Posterior cingulate gyrus (tissue), 11 donors: ENCODE measurements around the gene HOXD11.

ENCODE experiments used
- DNase-seq, 10 donors: peaks; one replicate each; pipeline versions ENCODE4 v3.0.0 to v3.0.0-alpha.2; 2020 to 2021; ENCODE audit warnings: mixed read lengths in 3 of 10
- intact Hi-C: fragments of 100-400 bp; cut with DNase I; formaldehyde crosslinking; loops from one replicate; pipeline ENCODE4 v1.15.1; 2023

The HOXD11 gene

DNA sequence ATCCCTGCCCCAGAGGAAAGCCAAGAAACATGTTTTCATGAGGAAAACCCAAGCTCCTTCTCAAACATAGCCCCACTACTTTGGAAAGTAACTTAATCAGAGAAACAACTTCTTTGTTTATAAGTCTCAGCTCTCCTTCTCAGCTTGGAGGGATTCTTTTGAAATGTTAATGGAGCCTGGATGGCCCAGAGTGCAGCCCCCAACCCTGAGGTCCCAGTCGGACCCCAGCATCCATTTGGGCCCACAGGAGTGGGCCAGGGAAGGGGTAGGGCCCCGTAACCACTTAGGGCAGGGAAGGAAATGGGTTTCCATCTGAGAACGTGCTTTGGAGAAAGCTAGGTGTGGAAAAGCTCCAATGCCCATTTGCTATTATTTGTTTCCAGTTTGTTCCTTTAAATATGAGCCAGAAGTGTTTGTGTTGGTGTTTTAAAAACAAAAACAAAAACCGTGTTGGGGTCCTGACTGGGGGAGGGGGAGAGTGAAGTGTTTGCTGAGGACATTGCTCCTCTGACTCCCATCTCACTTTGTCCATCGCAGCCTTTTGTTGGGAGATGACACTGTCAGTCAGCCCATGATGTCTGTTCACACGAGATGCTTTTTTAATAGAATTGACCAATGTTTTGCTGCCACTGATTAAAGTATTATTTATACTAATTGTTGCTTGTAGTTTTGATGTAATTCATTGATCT, 48.4 kb downstream of the HOXD11 start:
- intact Hi-C loops: no loop called here
- DNase-seq: no peak

DNA sequence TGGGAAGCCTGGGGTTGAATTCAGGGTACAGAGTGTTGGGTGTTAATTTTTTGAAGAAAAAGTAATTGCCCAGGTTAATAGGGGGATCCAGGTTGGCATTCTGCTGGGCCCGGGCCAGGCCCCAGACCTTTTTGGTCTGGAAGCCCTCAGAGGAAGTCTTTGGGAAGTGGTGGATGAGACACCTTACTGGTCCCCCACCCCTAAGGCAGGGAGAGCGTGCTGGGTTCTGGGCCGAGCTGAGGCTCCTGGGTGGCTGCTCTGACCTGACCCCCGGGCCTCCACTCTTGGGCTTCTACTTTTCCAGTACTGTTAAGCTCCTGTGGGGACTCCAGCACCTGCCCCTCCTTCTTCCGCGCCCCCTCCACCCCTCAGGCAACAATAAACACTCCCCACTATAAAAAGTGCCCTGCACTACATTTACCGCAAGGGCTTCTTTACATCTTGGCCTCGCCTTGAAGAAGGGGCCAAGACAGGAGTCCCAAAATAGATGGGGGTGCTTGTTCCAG, 49.3 kb downstream of the HOXD11 start:
- intact Hi-C loops: no loop called here
- DNase-seq: peak in 1 of 10 donors; percentile 52

DNA sequence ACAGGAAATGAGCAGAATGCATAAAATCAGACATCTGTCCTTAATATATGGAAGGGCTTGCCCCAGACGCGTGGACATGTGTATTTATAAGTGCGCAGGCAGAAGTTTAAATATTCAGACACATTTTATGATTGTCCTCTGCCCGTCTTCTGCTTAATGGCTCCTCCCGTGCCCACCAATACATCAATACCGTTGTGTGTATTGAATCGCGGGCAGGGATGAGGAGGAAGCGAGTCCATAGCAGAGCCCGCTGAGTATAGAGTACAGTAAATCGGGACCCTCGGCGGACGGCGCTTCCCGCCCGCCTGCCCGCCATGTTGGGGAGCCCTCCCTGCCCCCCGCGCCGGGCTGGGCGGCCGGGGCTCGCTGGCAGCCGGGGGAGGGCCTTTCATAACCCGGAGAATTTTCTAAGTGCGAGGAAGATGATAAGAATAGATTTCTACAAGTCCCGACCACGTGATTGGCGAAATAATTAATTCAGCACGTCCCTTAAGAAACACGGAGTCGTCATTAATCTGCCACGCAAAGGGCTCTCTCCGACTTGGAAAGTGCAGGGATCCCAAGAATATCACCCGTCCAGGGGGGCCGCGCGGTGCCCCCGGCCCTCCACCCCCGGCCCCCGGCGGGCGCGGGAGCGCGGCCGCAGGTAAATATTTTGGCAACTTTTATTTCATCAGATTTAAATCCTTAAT, 49.9 kb downstream of the HOXD11 start, which contains the start of gene HOXD3:
Gene HOXD3, plus strand, starts transcription at position 501 of the 692 bp plus-strand sequence. CDS start 11,808 bp downstream, outside the sequence.
- intact Hi-C loops: no loop called here

DNA sequence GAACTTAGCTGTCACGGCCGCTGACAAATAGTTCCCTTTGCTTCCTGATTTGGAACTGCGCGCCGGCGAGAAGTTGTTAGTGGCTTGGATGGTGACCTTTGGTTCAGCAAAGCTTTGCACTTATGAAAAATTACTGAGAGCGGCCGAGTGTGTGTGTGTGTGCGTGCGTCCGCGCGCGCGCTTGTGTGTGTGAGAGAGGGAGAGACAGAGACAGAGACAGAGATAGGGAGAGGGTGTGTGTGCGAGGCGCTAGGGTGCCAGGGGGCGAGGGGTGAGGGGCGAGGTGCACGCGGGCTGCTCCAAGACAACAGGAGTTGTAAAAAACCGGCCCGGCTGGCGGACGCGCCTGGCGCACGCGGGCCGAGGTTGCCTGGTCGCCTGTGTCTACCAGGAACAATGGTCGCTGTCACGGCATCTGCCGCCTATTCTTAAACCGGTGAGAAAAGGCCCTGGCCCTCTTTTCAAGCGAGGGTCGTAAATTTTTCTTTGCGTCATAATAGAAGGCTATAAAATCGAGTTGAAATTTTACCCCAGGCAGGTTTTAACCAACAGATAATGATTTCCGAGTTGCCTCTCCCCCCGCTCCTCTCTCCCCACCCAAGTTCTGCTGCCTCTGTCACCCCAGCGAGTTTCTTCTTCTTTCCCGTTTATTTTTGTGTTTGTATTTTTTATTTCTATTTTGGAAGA, 50.6 kb downstream of the HOXD11 start:
- peak in 1 of 10 donors; percentile 78 for DNase-seq
- intact Hi-C loops: no loop called here

More for the DNA sequence above, 49.9 kb downstream of the HOXD11 start, which contains the start of gene HOXD3:
- peak in 1 of 10 donors; percentile 22 for DNase-seq

DNA sequence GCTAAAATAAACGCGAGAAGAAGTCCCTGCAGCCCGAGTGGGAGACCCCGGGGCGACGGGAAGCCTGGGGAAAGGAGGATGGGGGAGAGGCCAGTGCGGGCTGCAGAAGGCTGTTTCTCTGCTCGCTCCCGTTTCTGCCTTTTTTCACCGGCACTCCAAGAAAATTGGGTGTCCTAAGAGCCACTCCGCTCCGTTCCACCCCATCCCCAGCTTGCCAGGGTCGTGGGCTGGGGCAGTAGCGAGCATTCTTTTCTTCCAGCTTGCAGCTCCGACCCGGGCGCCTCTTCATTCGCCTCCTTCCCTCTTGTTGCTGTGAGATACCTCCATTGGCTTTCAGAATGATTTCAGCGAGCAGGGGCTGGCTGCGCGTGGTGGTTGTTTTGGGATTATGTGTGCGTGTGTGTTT, 51.1 kb downstream of the HOXD11 start:
- DNase-seq: peak in 1 of 10 donors; percentile 43
- intact Hi-C loops: no loop called here

DNA sequence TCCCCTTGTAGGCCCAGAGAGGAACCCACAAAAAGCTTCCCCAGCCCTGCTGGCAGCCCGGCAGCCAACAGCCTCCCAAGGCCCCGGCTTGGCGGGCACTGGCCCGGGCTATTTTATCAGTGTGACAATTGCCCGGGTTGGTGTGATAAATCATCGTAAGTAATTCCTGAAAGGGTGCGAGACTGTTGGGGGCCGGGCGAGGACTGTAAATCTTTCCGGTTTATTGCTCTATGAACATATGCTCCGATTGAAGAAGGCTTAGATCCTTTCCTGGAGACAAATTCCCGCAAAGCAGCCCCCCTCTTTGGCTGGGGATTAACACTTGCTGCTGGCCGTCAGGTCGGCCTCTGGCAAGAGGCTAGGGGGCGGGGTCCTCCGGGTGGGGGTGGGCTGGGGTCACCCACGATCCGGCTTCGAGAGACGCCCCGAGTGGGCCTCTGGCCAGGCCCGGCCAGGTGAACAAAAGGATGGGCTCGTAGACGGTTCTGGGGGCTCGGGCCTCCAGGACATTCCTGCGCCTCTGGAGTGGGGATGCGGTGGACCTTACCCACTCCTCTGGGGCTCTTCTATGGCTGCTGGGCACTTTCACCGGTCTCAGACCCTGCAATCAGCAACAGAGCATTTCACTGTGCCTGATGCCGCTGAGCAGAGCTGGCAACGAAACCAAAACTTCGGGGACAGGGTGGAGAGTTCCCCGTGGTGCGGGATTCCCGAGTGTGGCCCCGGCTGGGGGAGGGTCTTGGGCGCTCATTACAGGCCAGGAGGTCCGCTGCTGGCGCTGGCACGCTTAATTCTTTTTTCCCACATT, 52.0 kb downstream of the HOXD11 start:
- intact Hi-C loops: no loop called here
- peak in 1 of 10 donors; percentile 63 for DNase-seq
